Nephron (organoid): ENCODE results near the gene ZBED4.

ENCODE experiments used
- H3K27ac Mint-ChIP-seq, 3 experiments: 2 replicates each; pipeline ENCODE4 v1.8.0; 2020; ENCODE audit warnings: mixed read lengths in 3 of 3, mild to moderate bottlenecking in 2 of 3, moderate library complexity in 1 of 3
- H3K27me3 Mint-ChIP-seq: 2 replicates; pipeline ENCODE4 v1.8.0; 2021; ENCODE audit warnings: low read depth, mild to moderate bottlenecking, moderate library complexity, mixed read lengths
- H3K36me3 Mint-ChIP-seq: 2 replicates; pipeline ENCODE4 v1.8.0; 2020; ENCODE audit warnings: low read depth, mixed read lengths
- H3K4me1 Mint-ChIP-seq: 2 replicates; pipeline ENCODE4 v1.8.0; 2020; ENCODE audit warnings: mixed read lengths
- H3K4me3 Mint-ChIP-seq, 3 experiments: 2 replicates each; pipeline ENCODE4 v1.8.0; 2020; ENCODE audit warnings: mild to moderate bottlenecking in 3 of 3, mixed read lengths in 3 of 3, moderate library complexity in 2 of 3
- H3K9me3 Mint-ChIP-seq: 2 replicates; pipeline ENCODE4 v1.8.0; 2020; ENCODE audit warnings: mixed read lengths
- TF ChIP-seq, protein P1 (sequence below), 3 experiments: fragments of 200-600 bp; sonication (generic); IDR thresholded peaks; one replicate each; pipeline ENCODE4 v1.5.0; 2021; ENCODE audit warnings: antibody characterized with exemption in 3 of 3; ENCODE audit not compliant: unreplicated experiment in 3 of 3

The ZBED4 gene

DNA sequence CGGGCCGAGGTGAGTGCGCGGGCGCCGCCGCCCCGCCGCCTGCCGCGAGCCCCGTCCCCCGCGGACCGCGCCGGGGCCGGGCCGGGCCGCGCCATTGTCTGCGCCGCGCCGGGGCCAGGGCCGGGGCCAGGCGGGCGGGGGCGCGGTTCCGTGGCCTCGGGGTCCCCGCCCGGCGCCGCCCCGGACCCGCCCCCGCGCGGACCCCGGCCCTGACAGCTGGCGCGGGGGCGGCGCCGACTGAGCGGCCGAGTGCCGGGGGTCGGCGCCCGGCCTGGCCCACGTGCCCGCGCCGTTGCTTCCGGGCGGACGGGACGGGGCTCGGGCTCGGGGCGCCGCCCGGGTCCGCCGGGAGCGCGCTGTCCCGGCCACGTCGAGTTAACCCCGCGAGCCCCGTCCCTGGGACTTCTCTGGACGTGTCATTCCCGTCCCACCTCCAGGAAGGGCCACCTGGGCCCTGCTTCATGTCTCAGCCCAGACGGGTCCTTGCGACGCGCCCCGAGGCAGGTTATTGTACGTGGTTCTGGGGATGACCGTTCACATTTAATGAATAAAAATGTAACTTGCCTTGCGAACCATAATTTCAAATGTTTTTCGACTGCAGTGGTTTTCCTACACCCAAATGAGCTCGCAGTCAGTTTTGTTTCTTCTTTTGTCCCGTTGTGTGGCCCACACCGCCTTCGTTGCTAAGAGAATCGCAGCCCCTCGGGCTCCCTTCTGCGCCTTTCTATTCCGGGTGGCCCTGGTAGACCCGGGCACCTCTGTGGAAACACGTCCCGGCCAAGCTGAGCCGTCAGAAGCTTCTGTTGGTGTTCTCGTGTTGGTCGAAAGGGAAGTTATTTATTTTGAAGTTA, 562 bp downstream of the ZBED4 start:
- Mint-ChIP-seq H3K27me3 (peaks cover 41% of the 10 kb centered on the region), H3K9me3 (no peaks in the 10 kb centered on the region), H3K4me3 (peak overlapping the region; percentile 95 to 97 (median 96)), H3K27ac (peak overlapping the region; percentile 86 to 96 (median 94)), H3K4me1 (peaks cover 29% of the 10 kb centered on the region), H3K36me3 (peaks cover 8% of the 10 kb centered on the region)
- TF ChIP-seq, protein P1, sequence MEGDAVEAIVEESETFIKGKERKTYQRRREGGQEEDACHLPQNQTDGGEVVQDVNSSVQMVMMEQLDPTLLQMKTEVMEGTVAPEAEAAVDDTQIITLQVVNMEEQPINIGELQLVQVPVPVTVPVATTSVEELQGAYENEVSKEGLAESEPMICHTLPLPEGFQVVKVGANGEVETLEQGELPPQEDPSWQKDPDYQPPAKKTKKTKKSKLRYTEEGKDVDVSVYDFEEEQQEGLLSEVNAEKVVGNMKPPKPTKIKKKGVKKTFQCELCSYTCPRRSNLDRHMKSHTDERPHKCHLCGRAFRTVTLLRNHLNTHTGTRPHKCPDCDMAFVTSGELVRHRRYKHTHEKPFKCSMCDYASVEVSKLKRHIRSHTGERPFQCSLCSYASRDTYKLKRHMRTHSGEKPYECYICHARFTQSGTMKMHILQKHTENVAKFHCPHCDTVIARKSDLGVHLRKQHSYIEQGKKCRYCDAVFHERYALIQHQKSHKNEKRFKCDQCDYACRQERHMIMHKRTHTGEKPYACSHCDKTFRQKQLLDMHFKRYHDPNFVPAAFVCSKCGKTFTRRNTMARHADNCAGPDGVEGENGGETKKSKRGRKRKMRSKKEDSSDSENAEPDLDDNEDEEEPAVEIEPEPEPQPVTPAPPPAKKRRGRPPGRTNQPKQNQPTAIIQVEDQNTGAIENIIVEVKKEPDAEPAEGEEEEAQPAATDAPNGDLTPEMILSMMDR (IDR thresholded peaks at IDR 0.05; ENCODE audit: unreplicated experiment in 3 of 3), result no peak

DNA sequence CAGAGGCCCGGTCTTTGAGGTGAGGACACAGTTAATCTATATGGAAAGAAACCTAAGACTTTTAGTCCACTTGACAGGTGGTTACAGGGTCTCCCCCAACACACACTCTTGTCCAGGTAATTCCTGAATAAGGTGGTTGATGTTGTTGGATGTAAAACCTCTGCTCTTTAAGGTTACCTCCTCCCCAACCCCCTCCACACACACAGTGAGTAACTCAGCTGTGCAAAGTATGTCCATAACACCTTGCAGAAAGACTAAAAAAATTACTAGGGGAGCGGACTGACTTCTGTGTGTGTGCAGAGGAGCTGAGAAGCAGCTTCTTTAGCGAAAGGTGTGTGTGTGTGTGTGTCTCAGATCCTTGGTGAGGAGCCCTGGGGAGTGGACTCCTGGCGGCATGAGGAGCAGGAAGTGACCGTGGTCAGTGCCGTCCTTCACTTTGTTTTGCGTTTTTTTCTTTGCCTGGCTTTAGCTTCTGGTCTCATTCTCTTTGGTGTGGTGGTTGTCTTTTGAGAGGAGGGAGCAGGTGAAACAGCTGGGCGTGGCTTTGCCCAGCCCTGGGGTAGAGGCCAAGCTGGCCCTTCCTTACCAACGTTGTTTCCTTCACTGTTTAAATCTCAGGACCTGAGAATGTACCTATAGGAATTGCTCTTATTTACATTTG, 1.7 kb downstream of the ZBED4 start:
- Mint-ChIP-seq H3K36me3 (peaks cover 8% of the 10 kb centered on the region), H3K9me3 (no peaks in the 10 kb centered on the region), H3K27ac (peak overlapping the region; percentile 52 to 96 (median 94)), H3K4me3 (peak overlapping the region; percentile 95 to 97 (median 96)), H3K4me1 (peaks cover 29% of the 10 kb centered on the region), H3K27me3 (peaks cover 32% of the 10 kb centered on the region)
- TF ChIP-seq, protein P1 (IDR thresholded peaks at IDR 0.05; ENCODE audit: unreplicated experiment in 3 of 3), result no peak

DNA sequence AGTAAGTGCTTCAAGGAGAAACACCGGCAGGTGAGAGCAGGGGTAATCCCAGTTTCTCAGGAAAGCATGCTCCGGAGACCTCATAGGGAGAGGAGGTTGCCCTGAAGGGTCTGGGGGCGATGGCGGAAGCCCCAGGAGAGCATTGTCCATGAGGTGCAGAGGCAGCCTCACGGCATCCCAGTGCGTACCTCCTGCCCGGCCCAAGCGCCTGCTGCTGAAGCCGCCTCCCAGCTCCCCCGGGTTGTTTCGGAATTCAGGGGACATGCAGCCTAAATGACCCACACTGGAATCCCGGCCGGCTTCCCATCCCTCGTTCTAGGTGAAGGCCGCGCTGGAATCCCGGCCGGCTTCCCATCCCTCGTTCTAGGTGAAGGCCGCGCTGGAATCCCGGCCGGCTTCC, 2.7 kb downstream of the ZBED4 start:
- peak overlapping the region in 2 of 3 experiments; percentile 40 to 52 for H3K27ac Mint-ChIP-seq
- H3K36me3 Mint-ChIP-seq, result peaks cover 8% of the 10 kb centered on the region
- H3K4me3 Mint-ChIP-seq, result peak overlapping the region; percentile 95 to 97 (median 96)
- TF ChIP-seq, protein P1 (IDR thresholded peaks at IDR 0.05; ENCODE audit: unreplicated experiment in 3 of 3), result no peak
- peaks cover 29% of the 10 kb centered on the region for H3K4me1 Mint-ChIP-seq
- H3K27me3 Mint-ChIP-seq, result peaks cover 23% of the 10 kb centered on the region
- H3K9me3 Mint-ChIP-seq, result no peaks in the 10 kb centered on the region

DNA sequence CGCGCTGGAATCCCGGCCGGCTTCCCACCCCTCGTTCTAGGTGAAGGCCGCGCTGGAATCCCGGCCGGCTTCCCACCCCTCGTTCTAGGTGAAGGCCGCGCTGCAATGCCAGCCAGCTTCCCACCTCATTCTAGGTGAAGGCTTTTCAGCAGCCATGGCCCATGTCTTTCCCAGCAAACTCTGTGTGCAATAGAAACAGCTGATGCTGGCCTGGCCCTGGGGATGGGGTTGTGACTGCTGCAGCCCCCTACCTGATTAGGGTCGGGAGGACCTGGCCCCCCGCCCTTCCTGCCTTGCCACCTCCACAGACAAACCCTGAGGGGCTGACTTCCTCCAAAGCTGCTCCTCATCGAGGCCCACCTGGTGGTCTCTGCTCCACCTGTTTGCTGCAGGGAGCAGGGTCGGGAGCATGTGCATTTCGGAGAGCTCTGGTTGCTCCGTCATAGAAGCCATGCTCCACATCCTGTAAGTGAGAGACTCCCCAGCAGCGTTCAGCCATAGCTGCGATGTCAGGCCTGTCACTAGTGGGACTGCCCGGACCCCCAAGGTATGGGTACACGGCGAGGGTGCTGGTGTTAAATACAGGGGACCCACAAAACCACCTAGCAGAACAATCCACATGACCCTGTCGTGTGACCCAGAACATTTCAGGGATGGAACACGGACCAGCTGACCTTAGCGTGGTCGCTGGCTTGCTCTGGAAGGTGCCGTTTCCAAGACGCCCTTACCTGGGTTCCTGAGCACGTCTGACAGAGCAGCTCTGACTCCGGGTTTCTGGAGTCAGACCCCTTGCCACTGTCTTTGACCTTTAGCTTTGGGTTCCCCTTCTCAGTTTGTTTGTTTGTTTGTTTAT, 3.3 kb downstream of the ZBED4 start:
- Mint-ChIP-seq H3K4me3 (peak overlapping the region; percentile 21 to 58 (median 53)), H3K36me3 (peaks cover 13% of the 10 kb centered on the region), H3K4me1 (peaks cover 24% of the 10 kb centered on the region), H3K9me3 (no peaks in the 10 kb centered on the region), H3K27ac (no peak overlapping the region), H3K27me3 (peaks cover 16% of the 10 kb centered on the region)
- TF ChIP-seq, protein P1 (IDR thresholded peaks at IDR 0.05; ENCODE audit: unreplicated experiment in 3 of 3), result no peak

DNA sequence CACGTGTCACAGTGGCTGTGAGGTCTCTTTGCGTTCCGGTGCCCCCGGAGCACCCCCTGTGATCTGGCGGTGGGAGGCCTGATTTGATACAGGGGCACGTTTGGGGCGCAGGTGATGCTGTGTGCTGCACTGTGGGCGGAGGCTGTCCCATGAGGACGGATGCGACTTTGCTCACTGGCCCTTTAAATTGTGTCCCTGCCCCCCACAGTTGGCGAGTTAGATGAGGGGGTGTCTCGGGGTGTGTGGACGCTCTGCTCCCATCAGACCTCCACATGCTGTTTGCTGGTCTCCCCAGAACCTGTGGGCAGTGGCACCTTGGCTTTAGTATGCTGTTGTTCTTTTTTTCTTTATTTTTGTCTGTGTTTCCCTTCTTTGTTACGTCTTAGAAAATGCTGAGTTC, 5.2 kb downstream of the ZBED4 start:
- Mint-ChIP-seq H3K27ac (no peak overlapping the region), H3K4me3 (peak overlapping the region in 1 of 3 experiments; percentile 48), H3K27me3 (peaks cover 5% of the 10 kb centered on the region), H3K4me1 (peaks cover 24% of the 10 kb centered on the region), H3K9me3 (peaks cover 3% of the 10 kb centered on the region), H3K36me3 (peaks cover 21% of the 10 kb centered on the region)
- TF ChIP-seq, protein P1 (IDR thresholded peaks at IDR 0.05; ENCODE audit: unreplicated experiment in 3 of 3), result no peak
